ENCODE measurements around the gene ALDH3B2.
"Not testable (repeated sequence)": the region's sequence is repeated elsewhere in the genome, so short reads cannot be mapped to it uniquely, and the experiment has no call there.

ALDH3B2 gene

DNA sequence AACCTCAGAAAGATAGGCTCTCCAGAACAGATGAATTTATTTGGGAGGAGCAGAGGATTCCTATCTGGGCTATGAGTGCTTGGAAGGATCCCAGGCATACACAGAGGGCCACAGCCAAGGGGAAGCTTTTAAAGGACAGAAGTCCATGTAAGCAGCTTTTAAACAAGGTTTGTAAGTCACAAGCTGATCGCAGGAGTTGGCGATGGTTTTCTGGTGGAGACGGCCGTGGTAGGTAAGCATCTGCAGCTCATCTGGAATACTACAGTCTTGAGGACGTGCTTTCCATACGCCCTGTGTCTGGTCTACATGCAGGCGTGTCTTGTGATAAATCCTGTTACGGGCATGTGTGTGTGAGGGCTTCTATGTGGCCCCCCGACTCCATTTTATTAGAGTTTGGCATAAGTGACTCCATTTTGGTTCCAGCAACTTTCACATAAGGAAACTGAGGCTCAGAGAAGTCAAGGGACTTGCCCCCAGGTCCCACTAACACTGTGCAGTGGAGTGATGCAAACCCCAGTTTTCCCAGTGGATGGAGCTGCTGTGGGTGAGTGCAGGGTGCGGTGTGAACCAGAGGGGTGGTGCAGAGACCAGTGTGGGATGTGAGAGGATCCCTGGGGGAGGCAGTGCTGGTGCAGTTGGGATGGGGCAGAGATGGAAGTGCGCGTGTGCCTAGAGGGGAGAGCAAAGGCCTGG, 12.1 kb downstream of the ALDH3B2 start:
- no peak for DNase-seq (ENCODE audit: low spot score)

DNA sequence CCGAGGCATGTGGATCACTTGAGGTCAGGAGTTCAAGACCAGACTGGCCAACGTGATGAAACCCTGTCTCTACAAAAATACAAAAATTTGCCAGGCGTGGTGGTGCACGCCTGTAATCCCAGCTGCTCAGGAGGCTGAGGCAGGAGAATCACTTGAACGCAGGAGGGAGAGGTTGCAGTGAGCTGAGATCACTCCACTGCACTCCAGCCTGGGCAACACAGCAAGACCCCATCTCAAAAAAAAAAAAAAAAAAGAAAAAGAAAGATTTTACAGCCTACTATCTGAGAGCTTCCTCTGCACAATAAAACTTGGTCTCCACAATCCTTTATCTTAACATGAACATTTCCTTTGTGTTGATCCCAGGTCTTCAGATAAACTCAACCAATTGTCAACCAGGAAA, 13.7 kb downstream of the ALDH3B2 start:
- DNase-seq (ENCODE audit: low spot score), result not testable (repeated sequence)

DNA sequence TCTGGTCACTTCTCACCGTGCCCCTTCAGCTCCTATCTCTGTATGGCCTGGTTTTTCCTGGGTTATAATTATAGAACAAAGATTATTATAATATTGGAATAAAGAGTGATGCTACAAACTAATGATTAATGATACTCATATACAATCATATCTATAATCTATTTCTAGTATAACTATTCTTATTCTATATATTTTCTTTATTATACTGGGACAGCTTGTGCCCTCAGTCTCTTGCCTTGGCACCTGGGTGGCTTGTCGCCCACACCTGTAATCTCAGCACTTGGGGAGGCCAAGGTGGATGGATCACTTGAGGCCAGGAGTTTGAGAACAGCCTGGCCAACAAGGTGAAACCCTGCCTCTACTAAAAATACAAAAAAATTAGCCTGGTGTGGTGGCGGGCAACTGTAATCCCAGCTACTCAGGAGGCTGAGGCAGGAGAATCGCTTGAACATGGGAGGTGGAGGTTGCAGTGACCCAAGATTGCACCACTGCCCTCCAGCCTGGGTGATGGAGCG, 14.7 kb downstream of the ALDH3B2 start:
- DNase-seq (ENCODE audit: low spot score), result not testable (repeated sequence)

GRCh38 chr11:67657300-67657699, 17.1 kb downstream of the ALDH3B2 start:
- no peak for DNase-seq (ENCODE audit: low spot score)

DNA sequence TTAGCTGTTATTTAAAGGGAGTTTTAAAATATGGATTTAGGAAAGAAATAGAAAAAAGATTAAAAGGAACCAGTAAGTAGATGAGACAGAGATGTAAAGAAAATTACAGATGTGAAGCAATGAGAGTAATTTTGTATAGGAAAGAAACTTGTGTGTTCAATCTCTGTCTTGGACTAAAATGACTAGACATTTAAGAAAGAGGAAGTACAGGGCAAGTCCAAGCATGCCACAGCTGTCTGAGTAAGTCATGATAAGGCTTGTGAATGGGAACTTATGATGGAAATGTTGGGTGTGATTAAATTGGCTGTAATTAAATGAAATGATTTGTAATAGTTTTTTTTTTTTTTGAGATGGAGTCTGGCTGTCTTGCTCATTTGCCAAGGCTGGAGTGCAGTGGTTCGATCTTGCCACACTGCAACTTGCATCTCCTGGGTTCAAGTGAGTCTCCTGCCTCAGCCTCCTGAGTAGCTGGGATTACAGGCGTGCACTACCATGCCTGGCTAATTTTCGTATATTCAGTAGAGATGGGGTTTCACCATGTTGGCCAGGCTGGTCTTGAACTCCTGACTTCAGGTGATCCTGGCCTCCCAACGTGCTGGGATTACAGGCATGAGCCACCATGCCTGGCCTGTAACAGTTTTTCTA, 18.0 kb downstream of the ALDH3B2 start:
- peak; percentile 72 for DNase-seq (ENCODE audit: low spot score)

DNA sequence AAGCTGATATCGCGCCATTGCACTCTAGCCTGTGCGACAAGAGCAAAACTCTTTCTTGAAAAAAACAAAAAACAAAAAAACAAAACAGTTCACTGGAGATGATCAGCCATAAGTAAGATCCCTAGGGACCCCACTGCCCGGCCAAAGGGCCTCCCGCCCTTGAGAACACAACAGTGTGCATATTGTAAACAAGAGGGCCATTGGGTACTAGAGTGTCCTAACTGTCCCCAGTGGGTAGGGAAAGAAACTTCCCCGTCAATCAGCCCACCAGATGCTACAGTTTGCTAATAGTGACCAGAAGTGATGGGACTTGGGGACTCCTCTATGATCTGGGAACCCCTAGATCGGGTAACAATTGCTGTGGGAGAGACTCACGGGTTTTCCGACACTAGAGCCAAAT, 20.2 kb downstream of the ALDH3B2 start:
- no peak for DNase-seq (ENCODE audit: low spot score)

GRCh38 chr11:67652965-67653845, 21.2 kb downstream of the ALDH3B2 start:
- no peak for DNase-seq (ENCODE audit: low spot score)

DNA sequence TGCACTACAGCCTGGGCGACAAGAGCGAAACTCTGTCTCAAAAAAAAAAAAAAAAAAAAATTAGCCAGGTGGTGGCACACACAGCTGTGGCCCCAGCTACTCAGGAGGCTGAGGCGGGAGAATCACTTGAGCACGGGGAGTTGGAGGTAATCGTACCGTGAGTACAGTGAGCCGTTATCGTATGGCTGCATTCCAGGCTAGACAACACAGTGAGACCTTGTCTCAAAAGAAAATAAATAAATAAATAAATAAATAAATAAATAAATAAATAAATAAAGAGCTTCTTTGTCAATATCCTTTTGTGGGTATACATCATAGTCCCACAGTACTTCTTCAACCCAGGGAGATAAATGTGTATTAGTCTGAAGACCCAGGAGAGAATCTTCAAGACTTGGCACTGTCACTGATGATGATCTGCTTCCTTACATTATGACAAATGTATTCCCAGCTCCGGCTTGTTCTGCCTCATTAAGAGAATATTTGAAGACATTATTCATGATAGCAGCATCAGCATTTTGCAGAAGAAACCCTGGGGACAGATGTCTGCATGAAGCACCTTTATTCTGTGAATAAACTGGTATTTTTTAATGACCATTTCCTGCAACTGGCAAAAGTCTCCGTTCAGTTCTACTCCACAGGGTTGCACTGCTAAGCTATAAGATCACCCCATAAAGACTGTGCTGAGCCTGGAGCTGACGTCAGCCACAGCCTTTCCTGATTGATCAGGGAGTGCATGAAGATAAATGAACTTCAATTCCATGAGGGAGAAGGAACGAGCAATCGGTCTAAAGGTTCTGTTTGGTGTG, 22.2 kb downstream of the ALDH3B2 start:
- peak; percentile 63 for DNase-seq (ENCODE audit: low spot score)

DNA sequence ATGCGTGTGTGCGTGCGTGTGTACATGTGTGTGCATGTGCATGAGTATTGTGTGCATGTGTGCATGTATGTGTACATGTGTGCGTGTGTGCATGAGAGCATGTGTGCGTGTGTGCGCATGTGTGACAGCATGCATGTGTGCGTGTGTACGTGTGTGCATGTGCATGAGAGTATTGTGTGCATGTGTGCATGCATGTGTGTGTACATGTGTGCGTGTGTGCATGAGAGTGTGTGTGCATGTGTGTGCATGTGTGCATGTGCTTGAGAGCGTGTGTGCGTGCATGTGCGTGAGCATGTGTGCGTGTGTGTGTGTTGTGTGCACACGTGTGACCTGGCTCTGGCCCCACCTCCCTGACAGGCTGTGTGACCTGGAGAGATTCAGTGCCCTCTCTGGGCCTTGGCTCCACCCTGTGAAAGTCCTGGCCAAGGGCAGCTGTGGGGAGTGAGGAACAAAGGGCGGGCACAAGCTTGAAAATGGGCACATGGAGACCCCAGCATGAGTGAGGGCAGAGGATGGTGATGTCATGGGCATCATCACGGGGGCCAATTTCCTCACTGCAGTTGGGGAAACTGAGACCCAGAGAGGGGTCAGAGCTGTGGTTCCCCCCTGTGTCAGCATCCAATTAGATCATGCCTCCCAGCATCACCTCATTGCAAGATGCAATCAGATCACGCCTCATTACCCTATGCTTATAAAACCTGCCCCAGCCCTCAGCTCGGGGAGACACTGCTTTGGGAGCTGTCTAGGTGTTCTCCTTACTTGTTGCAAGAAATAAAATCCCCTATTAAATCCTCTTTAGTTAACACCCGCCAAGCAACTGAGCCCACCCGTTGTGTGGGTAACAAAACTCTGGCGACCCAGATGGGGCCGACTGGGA, 24.6 kb downstream of the ALDH3B2 start:
- DNase-seq (ENCODE audit: low spot score), result peak; percentile 46

DNA sequence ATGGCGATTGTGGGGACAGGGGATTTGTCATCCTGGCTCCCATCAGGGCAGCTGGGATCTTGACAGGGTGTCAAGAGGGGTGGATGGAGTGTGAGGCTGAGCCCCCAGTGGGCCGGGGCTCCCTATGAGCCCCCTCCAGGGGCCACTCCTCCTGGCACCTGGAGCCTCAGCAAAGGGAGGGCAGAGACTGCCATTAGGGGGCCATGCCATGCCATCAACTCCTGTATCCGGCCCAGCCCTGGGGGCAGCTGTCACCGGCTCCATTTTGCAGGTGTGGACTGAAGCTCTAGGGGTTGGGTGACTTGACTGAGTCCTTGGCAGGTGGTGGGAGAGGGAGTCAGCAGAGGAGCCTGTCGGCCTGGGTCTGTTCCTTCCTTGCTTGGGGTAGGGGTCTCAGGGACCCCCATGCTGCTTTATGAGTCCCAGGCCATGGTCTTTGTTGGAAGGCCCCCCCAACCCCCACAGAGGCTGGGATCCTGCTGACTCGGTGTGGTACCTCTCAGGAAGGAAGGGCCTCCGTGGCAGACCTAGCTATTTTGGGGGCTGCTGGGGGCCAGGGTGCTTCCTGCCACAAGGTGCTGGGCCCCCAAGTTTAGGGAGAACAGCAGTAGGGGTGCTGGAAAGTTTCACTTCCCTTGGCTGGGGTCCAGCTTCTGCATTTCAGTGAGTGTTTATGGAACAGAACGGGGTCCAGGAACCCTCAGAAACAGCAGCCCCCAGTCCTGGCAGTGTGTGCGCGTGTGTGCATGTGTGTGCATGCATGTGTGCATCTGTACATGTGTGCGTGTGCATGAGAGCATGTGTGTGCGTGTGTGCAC, 25.4 kb downstream of the ALDH3B2 start:
- DNase-seq (ENCODE audit: low spot score), result peak; percentile 90

DNA sequence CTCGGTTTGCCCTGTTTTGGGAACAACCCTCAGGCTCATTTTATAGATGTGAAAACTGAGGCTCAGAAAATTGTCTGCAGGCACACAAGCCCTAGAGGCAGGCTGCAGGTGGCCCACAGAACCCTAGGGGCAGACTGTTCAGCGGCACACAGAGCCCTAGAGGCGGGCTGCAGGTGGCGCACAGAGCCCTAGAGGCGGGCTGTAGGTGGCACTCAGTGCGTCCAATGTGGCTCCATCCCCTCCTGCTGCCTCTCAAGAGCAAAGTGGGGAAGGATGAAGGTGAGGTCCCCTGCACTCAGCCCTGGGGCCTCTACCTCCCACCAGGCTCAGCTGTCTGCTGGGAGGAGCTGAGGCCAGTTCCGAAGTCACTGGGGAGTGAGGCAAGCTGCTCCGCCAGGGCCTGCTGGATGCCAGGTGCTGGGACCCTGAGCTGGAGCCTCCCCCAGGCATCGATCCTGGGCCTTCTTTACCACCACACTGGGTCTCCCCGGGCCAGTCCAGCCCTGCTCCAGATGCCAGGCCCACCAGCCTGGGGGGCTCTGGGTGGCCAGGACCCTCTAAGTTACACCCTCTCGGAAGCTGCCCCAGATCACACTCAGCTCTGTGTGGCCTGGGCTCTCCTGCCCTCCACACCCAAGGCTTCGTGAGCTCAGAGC, 26.2 kb downstream of the ALDH3B2 start:
- DNase-seq (ENCODE audit: low spot score), result peak; percentile 94

- DNase-seq (ENCODE audit: low spot score), result no peak
These were observed 27.0 kb downstream of the ALDH3B2 start for GRCh38 chr11:67647471-67647870.

DNA sequence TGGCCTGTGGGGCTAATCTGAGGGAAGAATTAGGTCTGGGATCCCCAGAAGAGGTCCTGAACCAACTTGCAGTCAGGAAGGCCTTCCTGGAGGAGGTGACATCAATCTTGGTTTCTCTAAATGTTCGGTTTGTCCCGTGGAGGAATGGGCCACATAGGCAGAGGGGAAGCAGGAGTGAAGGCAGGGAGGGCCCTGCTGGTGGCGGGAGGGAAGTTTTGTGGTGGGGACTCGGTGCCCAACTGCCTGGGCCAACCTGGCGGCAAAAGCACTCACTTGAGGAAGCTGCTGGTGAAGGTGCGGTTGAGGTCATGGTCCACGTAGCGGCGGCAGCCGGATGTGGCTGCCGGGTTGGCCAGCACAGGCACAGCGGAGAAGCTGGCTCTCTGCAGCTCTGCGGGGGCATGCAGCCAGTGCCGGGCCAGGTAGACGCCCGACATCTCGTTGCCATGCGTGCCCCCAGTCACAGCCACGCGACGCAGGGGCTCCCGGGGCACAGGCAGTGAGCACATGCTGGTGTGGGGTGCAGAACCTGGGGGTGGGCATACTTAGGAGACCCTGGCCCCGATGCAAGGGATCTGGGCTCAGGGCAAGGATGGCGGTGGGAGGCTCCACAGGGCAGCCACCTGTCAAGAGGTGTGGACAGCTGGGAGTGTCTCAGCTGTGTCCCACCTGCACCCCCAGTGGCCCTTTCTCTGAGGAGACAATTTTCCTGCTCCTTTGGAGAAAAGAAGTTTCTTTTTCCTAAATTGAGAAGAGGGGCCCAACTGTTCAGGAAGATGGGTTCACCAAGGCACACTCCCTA, 27.7 kb downstream of the ALDH3B2 start:
- peak; percentile 80 for DNase-seq (ENCODE audit: low spot score)

- DNase-seq (ENCODE audit: low spot score), result peak; percentile 63
These were observed 28.6 kb downstream of the ALDH3B2 start for GRCh38 chr11:67645521-67646461.

GRCh38 chr11:67644472-67645418, 29.7 kb downstream of the ALDH3B2 start:
- DNase-seq (ENCODE audit: low spot score), result peak; percentile 51

DNA sequence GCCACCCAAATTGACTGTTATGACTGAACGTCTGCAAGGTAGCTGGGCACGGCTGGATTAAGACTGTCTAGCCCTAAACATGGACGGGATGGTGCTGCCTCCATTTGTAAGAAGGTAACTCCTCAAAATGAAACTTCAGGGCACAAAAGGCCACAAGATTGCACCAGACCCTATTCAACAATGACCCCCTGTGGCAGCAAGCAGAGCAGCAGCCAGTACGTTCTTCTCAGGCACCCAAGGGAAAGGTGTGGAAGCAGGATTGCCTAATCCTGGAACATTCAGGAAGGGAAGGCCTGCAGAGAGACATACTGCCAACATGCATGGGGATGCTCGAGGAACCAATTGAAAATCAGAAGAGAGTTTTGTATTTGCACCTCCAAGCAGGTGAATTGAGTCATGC, 30.4 kb downstream of the ALDH3B2 start:
- peak; percentile 51 for DNase-seq (ENCODE audit: low spot score)
